ENCODE results near the gene CD2.

The CD2 gene

GRCh38 chr1:116763787-116764465, 9.7 kb downstream of the CD2 start:
- no peak overlapping the region for H3K4me3 ChIP-seq (ENCODE audit: low read depth, low read length)

GRCh38 chr1:116764466-116764898, 10.3 kb downstream of the CD2 start:
- TF ChIP-seq CTCF (IDR thresholded peaks at IDR 0.05; ENCODE audit: low read depth, low read length): no peak
- in situ Hi-C loops (cut with HindIII; ENCODE audit: low sequenced_read_pairs): no loop called here
- no peak overlapping the region for H3K4me3 ChIP-seq (ENCODE audit: low read depth, low read length)
- DNase-seq (ENCODE audit: low read depth, low spot score): no peak

More at GRCh38 chr1:116763787-116764465, 9.7 kb downstream of the CD2 start:
- no peak for DNase-seq (ENCODE audit: low read depth, low spot score)
- peak; percentile 62 for TF ChIP-seq CTCF (IDR thresholded peaks at IDR 0.05; ENCODE audit: low read depth, low read length)
- in situ Hi-C loops (cut with HindIII; ENCODE audit: low sequenced_read_pairs): no loop called here

- no peak overlapping the region for H3K4me3 ChIP-seq (ENCODE audit: low read depth, low read length)
- in situ Hi-C loops (cut with HindIII; ENCODE audit: low sequenced_read_pairs): no loop called here
- no peak for TF ChIP-seq CTCF (IDR thresholded peaks at IDR 0.05; ENCODE audit: low read depth, low read length)
- DNase-seq (ENCODE audit: low read depth, low spot score): no peak
Observed at GRCh38 chr1:116764906-116765862, 11.0 kb downstream of the CD2 start.

- DNase-seq (ENCODE audit: low read depth, low spot score): no peak
Observed at GRCh38 chr1:116765962-116766361, 11.7 kb downstream of the CD2 start.

GRCh38 chr1:116766616-116767469, 12.6 kb downstream of the CD2 start:
- in situ Hi-C loops (cut with HindIII; ENCODE audit: low sequenced_read_pairs): no loop called here
- no peak for DNase-seq (ENCODE audit: low read depth, low spot score)

More at GRCh38 chr1:116765962-116766361, 11.7 kb downstream of the CD2 start:
- in situ Hi-C loops (cut with HindIII; ENCODE audit: low sequenced_read_pairs): no loop called here
- H3K4me3 ChIP-seq (ENCODE audit: low read depth, low read length): no peak overlapping the region
- no peak for TF ChIP-seq CTCF (IDR thresholded peaks at IDR 0.05; ENCODE audit: low read depth, low read length)

More at GRCh38 chr1:116766616-116767469, 12.6 kb downstream of the CD2 start:
- no peak for TF ChIP-seq CTCF (IDR thresholded peaks at IDR 0.05; ENCODE audit: low read depth, low read length)
- H3K4me3 ChIP-seq (ENCODE audit: low read depth, low read length): no peak overlapping the region
